SKM-1 treated with dmso at 0.1 percent for 144 hours (cell line): Measurements from ENCODE around the gene MAMSTR.
"Not testable (repeated sequence)": the region's sequence is repeated elsewhere in the genome, so short reads cannot be mapped to it uniquely, and the experiment has no call there.

ENCODE experiments used
- DNase-seq: peaks from one replicate; lab custom pipeline; 2025; ENCODE audit not compliant: unreplicated experiment; lab: John Stamatoyannopoulos, UW

The MAMSTR gene

DNA sequence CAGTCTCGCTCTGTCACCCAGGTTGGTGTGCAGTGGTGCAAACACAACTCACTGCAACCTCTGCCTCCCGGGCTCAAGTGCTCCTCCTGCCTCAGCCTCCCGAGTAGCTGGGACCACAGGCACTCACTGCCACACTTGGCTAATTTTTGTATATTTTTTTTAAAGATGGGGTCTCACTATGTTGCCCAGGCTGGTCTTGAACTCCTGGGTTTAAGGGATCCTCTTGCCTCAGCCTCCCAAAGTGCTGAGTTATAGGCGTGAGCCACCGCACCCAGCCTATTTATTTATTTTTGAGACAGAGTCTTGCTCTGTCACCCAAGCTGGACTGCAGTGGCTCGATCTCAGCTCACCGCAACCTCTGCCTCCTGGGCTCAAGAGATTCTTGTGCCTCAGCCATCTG is 32.9 kb downstream of the MAMSTR start:
- DNase-seq, result not testable (repeated sequence)

DNA sequence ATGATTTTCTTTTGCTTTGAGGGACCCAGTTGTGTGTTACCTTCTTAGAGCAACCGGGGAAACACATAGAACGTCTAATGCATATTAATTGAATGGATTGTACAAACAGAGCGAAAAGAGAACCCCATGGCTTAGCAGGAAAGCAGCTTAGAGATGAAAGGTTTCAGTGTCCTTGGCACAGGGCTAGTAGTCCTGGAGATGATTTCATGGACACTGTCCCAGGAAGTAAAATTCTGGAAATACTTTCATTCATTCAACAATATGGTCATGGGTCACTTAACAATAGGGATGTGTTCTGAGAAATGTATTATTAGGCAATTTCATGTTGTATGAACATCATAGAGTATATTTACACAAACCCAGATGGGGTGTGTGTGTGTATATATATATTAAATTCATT is 33.4 kb downstream of the MAMSTR start:
- DNase-seq, result no peak

DNA sequence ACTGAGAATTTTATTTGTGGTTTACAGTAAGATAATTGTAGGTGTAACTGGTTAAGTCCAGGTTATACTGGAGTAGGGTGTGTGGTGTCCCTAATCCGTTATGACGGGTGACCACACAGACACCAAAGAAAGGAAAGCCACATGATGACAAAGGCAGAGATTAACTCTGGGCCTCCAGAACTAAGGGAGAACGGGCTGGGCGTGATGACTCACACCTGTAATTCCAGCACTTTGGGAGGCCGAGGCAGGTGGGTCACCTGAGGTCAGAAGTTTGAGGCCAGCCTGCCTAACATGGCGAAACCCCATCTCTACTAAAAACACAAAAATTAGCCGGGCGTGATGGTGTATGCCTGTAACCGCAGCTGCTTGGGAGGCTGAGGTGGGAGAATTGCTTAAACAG is 33.9 kb downstream of the MAMSTR start:
- DNase-seq, result no peak

DNA sequence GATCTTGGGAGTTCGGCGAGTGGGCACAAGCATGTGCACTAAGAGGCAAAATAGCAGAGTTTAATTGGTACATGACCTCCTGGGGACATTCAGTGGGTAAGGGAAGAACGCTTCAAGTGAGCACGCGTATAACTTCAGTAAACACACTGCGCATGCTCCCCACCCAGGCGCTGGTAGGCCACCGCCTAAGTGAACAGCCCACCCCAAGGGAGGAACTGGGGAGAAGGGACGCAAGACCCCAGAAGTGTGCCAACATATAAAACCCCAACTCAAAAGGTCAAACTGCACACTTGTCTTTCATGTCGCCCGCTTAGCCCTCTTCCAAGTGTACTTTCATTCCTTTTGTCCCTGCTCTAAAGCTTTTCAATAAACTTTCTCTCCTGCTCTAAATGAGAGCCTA is 36.2 kb downstream of the MAMSTR start:
- no peak for DNase-seq

- no peak for DNase-seq
These were observed 38.4 kb downstream of the MAMSTR start for GRCh38 chr19:48681127-48681470.

- no peak for DNase-seq
These were observed 38.9 kb downstream of the MAMSTR start for GRCh38 chr19:48680436-48681126.

GRCh38 chr19:48680006-48680405 is 39.5 kb downstream of the MAMSTR start:
- not testable (repeated sequence) for DNase-seq

DNA sequence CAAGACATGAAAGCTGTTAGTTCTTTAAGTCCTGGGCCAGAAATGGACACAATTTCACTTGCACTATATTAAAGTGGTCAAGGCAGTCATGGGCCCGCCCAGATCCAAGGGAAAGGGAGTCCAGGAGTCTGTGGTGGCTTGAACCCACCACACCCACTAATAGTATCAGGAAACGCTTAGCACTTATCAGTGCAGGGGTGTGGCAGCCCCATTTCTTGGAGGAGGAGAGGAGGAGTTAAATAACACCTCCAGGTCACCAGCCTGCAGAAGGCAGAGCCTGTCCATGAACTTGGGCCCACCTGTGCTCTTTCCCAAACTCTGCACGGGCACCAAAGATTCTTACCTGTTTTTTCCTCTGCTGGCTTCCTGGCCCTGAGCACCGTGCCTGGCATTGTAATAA is 41.3 kb downstream of the MAMSTR start:
- no peak for DNase-seq

DNA sequence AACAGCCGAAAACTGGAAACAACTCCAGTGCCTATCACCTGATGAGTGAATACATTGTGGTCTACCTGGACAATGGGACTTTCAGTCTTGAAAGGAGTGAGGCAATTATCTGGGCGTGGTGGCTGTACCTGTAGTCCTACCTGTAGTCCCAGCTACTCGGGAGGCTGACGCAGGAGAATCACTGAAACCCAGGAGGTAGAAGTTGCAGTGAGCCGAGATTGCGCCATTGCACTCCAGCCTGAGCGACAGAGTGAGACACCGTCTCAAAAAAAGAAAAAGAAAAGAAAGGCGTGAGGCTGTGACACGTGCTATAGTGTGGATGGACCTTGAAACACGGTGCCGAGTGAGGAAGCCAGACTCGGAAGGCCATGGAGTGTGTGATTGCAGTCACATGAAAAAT is 42.6 kb downstream of the MAMSTR start:
- DNase-seq, result no peak

DNA sequence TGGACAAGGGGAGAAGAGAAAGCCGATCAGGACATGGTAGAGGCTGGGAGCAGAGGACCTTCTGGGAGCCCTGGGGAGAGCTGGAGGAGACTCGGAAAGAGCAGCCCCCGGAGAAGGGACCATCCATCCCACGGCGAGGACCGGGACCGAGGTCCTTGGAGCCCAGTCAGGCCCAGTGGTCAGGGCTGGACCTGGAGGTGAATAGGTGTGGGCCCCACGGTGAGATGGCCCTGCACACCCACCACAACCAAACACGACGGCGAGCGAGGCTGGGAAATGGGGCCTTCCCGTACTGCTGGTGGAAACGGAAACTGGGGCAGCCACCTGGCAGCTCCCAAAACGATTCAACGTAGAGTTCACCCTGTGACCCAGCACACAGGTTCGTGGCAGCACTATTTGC is 43.0 kb downstream of the MAMSTR start:
- DNase-seq, result no peak

DNA sequence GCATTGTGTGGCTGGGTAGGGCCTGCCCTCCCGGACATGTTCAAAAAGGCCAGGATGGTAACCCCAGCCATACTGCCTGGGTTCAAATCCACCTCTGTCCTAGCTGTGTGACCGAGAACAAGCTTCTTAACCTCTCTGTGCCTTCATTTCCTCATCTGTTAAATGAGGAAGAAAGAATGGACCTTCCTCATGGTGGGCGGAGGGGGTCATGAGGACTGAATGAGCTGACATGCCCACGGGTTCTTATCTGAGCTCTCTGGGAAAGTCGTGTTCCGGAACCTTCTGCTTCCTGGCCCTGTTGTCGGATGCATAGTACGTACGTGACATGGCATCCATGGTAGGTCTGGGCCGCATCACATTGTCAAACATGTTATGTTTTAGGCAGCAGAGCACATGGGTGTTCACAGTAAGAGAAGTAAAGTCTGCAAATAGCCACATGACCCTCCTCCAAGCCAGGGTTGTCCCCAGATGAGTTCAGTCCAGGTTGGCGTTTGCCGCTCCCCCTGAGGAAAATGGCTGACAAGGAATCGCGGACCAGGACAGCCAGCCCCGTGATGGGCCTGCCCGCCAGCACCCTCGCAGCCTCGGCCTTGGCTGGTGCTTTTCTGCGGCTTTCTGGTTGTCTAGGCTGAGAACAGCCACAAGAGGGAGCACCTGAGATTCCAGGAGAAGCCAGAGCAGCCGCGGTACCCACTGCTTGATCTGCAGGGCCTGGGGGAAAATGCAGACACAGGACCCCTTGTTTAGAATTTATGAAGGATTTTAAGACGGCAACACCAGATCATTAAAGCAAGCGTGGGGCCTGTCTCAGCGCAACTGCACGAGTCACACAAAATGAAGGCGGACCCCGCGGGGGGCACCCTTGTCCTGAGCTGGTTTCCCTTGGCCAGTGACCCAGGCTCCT is 44.4 kb downstream of the MAMSTR start:
- peak; percentile 42 for DNase-seq

DNA sequence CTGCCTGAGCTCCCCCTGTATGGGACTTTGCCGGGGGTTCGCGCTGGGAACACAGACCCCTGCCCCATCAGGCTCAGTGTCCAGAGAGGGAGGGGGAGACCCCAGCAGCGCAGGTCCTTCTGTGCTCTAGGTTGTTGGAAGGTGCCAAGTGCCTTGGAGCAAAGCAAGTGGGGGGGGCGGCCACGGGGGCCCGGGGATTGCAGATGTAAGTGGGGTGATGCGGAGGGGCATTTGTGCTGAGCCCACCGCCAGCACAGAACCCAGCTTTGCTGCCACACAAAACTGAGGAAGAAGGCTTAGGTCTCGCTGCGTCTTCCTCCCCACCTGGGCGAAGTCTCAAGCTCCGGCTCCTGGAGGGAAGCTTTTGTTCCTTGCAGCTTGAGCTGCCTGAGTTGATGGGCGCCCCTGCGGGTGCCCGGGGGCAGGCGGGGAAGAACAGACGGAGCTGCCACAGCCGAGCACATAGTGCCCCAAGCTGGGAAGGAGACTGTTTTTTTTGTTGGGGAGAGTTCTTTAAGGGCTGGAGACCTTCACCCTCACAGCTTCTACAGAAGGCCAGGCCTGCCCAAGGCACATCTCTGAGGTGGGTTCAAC is 45.2 kb downstream of the MAMSTR start:
- DNase-seq, result no peak

GRCh38 chr19:48673436-48674100 is 46.0 kb downstream of the MAMSTR start:
- DNase-seq, result no peak

DNA sequence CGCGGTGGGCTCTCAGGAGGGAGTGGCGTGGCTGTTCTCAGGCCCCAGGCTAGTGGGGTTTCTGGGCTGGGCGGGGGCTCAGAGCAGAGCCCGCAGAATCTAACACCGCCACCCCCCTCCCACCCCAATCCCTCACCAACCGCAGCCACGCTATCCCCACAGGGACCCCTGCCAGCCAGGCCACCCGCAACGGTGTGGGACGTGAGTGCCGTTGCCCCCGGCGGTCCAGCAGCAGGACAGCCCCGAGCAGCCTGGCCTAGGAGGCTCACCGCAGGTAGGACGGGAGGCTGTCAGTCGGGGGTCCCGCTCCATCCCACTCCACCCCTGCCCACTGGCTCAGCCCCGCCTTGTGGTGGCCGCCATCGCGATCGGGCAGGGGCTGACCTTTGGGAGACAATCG is 46.5 kb downstream of the MAMSTR start, which contains the start of gene NTN5:
NTN5 (minus strand) TSS at position 24 of the 400 bp plus-strand sequence. CDS start 2,031 bp downstream, outside the sequence.
- no peak for DNase-seq

DNA sequence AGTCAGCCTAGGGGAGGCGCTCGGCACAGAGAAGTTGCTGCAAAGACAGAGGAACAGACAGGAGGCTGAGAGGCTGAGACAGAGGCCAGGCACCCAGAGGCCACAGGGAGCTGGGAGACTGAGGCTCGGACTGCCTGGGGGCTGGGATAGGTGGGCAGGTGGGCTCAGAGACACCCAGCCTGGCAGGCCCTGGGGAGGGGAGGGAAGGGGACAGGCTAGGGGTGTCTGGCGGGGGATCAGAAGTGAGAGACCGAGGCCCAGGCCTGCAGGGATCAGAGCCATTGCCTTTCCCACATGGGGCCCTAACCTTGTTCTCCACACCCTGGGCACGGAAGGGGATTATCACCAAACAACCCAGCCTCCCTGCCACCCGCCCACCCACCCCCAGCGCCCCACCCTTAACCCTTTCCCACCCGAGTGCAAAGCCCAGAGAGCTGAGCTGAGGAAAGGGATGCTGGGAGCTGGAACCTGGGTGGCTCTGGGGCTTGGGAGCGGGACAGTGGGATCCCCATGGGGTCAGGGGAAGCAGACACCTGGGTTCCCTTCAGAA is 48.0 kb downstream of the MAMSTR start:
- no peak for DNase-seq

GRCh38 chr19:48670699-48671445 is 48.7 kb downstream of the MAMSTR start:
- DNase-seq, result no peak

DNA sequence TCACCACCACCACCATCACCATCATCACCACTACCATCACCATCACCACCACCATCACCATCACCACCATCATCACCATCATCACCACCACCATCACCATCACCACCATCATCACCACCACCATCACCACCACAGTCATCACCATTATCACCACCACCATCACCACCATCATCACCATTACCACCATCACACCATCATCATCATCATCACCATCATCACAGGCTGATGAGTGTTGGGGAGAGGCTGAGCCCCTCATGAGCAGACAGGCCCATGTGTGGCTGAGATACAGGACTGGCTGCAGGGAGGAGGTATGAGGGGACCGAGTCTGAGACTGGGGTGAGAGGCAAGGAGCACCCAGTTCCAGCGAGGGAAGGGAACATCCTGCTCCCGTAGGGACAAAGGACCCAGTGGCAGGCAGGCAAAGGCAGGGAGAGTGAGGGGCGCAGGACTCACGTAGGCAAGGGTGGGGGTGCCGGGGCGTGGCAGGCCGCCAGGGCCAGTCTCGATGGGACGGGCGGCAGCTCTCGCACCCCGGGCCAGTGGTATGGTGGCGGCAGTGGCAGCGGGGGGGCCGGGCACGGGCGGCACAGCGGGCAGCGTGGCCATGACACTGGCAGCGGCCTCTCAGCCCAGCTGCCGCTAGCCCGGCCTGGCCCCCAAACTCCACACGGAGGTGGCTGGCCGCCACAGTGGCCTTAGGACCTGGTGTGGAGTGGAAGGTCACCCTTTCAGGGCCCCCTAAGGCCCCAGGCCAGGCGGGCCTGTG is 49.4 kb downstream of the MAMSTR start:
- no peak for DNase-seq

GRCh38 chr19:48668761-48669160 is 50.8 kb downstream of the MAMSTR start:
- DNase-seq, result no peak

GRCh38 chr19:48668332-48668731 is 51.2 kb downstream of the MAMSTR start:
- DNase-seq, result no peak

DNA sequence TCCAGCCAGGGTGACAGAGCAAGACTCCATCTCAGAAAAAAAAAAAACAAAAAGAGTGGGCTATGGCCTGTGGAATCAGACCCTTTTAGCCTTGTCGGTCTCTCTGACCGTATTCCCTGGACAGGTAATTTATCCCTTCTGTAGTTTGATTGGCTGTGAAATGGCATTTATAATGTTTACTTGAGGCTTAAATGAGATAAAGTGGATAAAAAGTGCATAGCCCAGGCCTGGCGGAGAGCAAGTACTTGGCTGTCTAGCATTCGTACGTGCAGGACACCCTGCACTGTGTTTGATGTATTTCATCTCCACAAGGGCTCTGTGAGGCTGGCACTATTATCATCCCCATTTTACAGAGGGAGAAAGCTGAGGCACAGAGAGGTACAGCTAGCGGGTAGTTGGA is 53.7 kb downstream of the MAMSTR start:
- DNase-seq, result no peak
